K562 (cell line): ENCODE data around the gene STIL. TPM values are rescaled to one million over a fixed set of nuclear protein-coding genes. Genes with fewer than 3 reads are reported as not detected.

Source experiments
- ATAC-seq: fragments of 200-7000 bp; cut with Tn5 transposase; 3 replicates; pipeline ENCODE4 v1.9.1; 2020; ENCODE audit warnings: moderate library complexity
- BruUV-seq: library from RNA; stranded (reverse); fragments of 400-500 nt; replicated peaks from 2 replicates; lab custom pipeline; 2021; lab: Mats Ljungman, UMichigan
- CTCF ChIA-PET: fragments of 300-600 bp; formaldehyde crosslinking; extraction: SDS; loops from one replicate; lab custom pipeline; 2021; ENCODE audit warnings: low intra/inter-chr PET ratio; lab: Yijun Ruan, JAX
- POLR2A ChIA-PET: fragments of 300-600, 350-650 bp; sonication (Branson Sonifier 250); formaldehyde crosslinking; extraction: SDS; loops from one replicate; lab custom pipeline; 2021; ENCODE audit warnings: antibody characterized with exemption, inconsistent platforms; lab: Yijun Ruan, JAX
- DNase-seq, 4 experiments: peaks; one replicate each; pipeline versions ENCODE4 v3.0.0 to v3.0.0-alpha.2; 2011 to 2018; ENCODE audit warnings: low spot score in 3 of 4, mixed read lengths in 3 of 4; ENCODE audit errors: extremely low read depth in 1 of 4
- FAIRE-seq: peaks from 2 replicates; lab custom pipeline; 2011; peaks lifted over from hg19 to GRCh38; lab: Jason Lieb, UNC
- H2AFZ ChIP-seq: 2 replicates; pipeline ENCODE4 v1.6.0; 2011; ENCODE audit warnings: low read depth, low read length, control low read depth, inconsistent platforms
- H3K27ac ChIP-seq: fragments of 200-600 bp; 3 replicates; pipeline ENCODE4 v1.8.0; 2011; ENCODE audit warnings: low read depth, mild to moderate bottlenecking, control low read depth, inconsistent platforms, low read length, moderate library complexity, mixed read lengths; ENCODE audit errors: extremely low read depth
- H3K27me3 ChIP-seq, 2 experiments: fragments of 300-600 bp in 1 of 2; 2 replicates in 1 of 2; 3 replicates in 1 of 2; pipeline versions ENCODE4 v1.6.0 to v1.8.0; 2011; ENCODE audit warnings: inconsistent platforms in 2 of 2, low read length in 2 of 2, mild to moderate bottlenecking in 1 of 2, mixed read lengths in 1 of 2, moderate library complexity in 1 of 2; ENCODE audit not compliant: control insufficient read depth in 2 of 2, insufficient read depth in 2 of 2
- H3K36me3 ChIP-seq: fragments of 300-600 bp; 3 replicates; pipeline ENCODE4 v1.8.0; 2011; ENCODE audit warnings: mild to moderate bottlenecking, low read length, inconsistent platforms; ENCODE audit not compliant: control insufficient read depth, insufficient read depth
- H3K4me1 ChIP-seq, 2 experiments: fragments of 200-600 bp in 1 of 2; replicated peaks in 1 of 2; 2 replicates in 1 of 2; 3 replicates in 1 of 2; pipeline versions ENCODE4 v1.5.1 to v1.8.0; 2011; ENCODE audit warnings: inconsistent platforms in 2 of 2, low read length in 2 of 2, mild to moderate bottlenecking in 1 of 2, mixed read lengths in 1 of 2, moderate library complexity in 1 of 2; ENCODE audit not compliant: control insufficient read depth in 2 of 2, insufficient read depth in 2 of 2
- H3K4me2 ChIP-seq: 2 replicates; pipeline ENCODE4 v1.6.1; 2011; ENCODE audit warnings: low read length, control low read depth, inconsistent platforms, mixed read lengths; ENCODE audit not compliant: insufficient read depth
- H3K4me3 ChIP-seq: fragments of 200-600 bp; sonication (generic), shearing (Covaris generic); 2 replicates; pipeline ENCODE4 v1.5.1; 2016; ENCODE audit warnings: control low read depth, inconsistent platforms
- H3K79me2 ChIP-seq: fragments of 200-600 bp; 3 replicates; pipeline ENCODE4 v1.8.0; 2011; ENCODE audit warnings: low read length, inconsistent platforms; ENCODE audit not compliant: control insufficient read depth, insufficient read depth
- H3K9ac ChIP-seq, 2 experiments: 2 replicates each; pipeline versions ENCODE4 v1.6.0 to v1.6.1; 2011; ENCODE audit warnings: low read depth in 2 of 2, low read length in 2 of 2, control low read depth in 1 of 2, inconsistent platforms in 1 of 2, mild to moderate bottlenecking in 1 of 2, mixed read lengths in 1 of 2; ENCODE audit not compliant: insufficient read depth in 1 of 2
- H3K9me1 ChIP-seq: one replicate; pipeline ENCODE4 v1.6.0; 2011; ENCODE audit warnings: inconsistent platforms, mild to moderate bottlenecking, low read length, moderate library complexity; ENCODE audit not compliant: control insufficient read depth, insufficient read depth
- H3K9me3 ChIP-seq: replicated peaks from 2 replicates; pipeline ENCODE4 v1.5.1; 2011; ENCODE audit warnings: low read depth, low read length, inconsistent platforms; ENCODE audit not compliant: control insufficient read depth, insufficient read depth
- H4K20me1 ChIP-seq: replicated peaks from 2 replicates; pipeline ENCODE4 v1.6.1; 2011; ENCODE audit warnings: low read length, inconsistent platforms, mixed read lengths; ENCODE audit not compliant: control insufficient read depth, insufficient read depth
- CEBPB ChIP-seq: fragments of 450-650 bp; IDR thresholded peaks from 2 replicates; pipeline ENCODE4 v1.6.1; 2016; ENCODE audit warnings: missing genetic modification characterization, missing compliant biosample characterization
- FOXA3 ChIP-seq, 2 experiments: fragments of 450-650 bp in 1 of 2; sonication (generic) in 1 of 2; formaldehyde crosslinking; IDR thresholded peaks in 1 of 2; conservative IDR thresholded peaks in 1 of 2; 2 replicates each; pipeline versions ENCODE4 v1.4.0 to v1.8.0; 2020 to 2022; ENCODE audit warnings: mild to moderate bottlenecking in 2 of 2, missing genetic modification reagents in 1 of 2
- LEF1 ChIP-seq: fragments of 450-650 bp; IDR thresholded peaks from 2 replicates; pipeline ENCODE4 v1.6.1; 2016; ENCODE audit warnings: mild to moderate bottlenecking
- MAZ ChIP-seq, 2 experiments: fragments of 450-650 bp in 1 of 2; sonication (generic) in 1 of 2; formaldehyde crosslinking; IDR thresholded peaks in 1 of 2; conservative IDR thresholded peaks in 1 of 2; 2 replicates each; pipeline versions ENCODE4 v1.4.0 to v1.5.0; 2020; ENCODE audit warnings: mild to moderate bottlenecking in 1 of 2, missing genetic modification reagents in 1 of 2
- NFIX ChIP-seq: fragments of 250-450 bp; sonication (Bioruptor Pico); IDR thresholded peaks from 2 replicates; pipeline ENCODE4 v1.4.0; 2020; ENCODE audit warnings: low read depth, mild to moderate bottlenecking, moderate library complexity
- NR2C1 ChIP-seq, 2 experiments: fragments of 450-650 bp; IDR thresholded peaks; 2 replicates each; pipeline ENCODE4 v1.6.1; 2017; ENCODE audit warnings: mild to moderate bottlenecking in 2 of 2, antibody characterized with exemption in 1 of 2, inconsistent platforms in 1 of 2, missing compliant biosample characterization in 1 of 2, missing genetic modification characterization in 1 of 2
- POLR2B ChIP-seq: fragments of 450-650 bp; IDR thresholded peaks from 2 replicates; pipeline ENCODE4 v1.6.1; 2018; ENCODE audit warnings: low read depth; ENCODE audit not compliant: partially characterized antibody
- SMC3 ChIP-seq: conservative IDR thresholded peaks from 2 replicates; pipeline ENCODE4 v1.6.1; 2011; ENCODE audit warnings: low read depth, low read length, improper control_type of control experiment; ENCODE audit not compliant: insufficient read depth
- ZNF41 ChIP-seq: fragments of 250-450 bp; sonication (Bioruptor Pico); conservative IDR thresholded peaks from 2 replicates; pipeline ENCODE4 v1.4.0; 2020; ENCODE audit warnings: mild to moderate bottlenecking
- ZNF717 ChIP-seq: fragments of 250-450 bp; sonication (Bioruptor Pico); IDR thresholded peaks from 2 replicates; pipeline ENCODE4 v1.5.0; 2021
- WGBS: fragments of 100-300 bp; shearing (Covaris generic); methylation state at CpG from one replicate; pipeline ENCODE4 v1.1.6; 2016; ENCODE audit warnings: low coverage, mixed read lengths; ENCODE audit not compliant: insufficient coverage; ENCODE audit errors: missing lambda C conversion rate; 5-methylcytosine and 5-hydroxymethylcytosine counted together
- in situ Hi-C: fragments of 300-500 bp; cut with MboI; formaldehyde crosslinking; loops from 4 replicates; pipeline ENCODE4 v1.15.0; 2018; ENCODE audit warnings: inconsistent platforms, mixed read lengths
- intact Hi-C: fragments of 100-400 bp; cut with micrococcal nuclease; formaldehyde crosslinking; loops from 2 replicates; pipeline ENCODE4 v1.14.2; 2022
- polyA plus RNA-seq, 8 experiments: library from polyadenylated mRNA; depleted of rRNA in 4 of 8; stranded (reverse) in 5 of 8; unstranded in 3 of 8; fragments of >200 nt; fragmentation: Nextera tagmentation in 2 of 8; fragmentation: Illumina TruSeq in 1 of 8; extraction: Ambion mirVana in 2 of 8; extraction: Trizol in 1 of 8; gene quantifications; 2 replicates each; pipeline versions ENCODE4 v1.2.1 to v1.2.3, GENCODE V29; 2011 to 2014; ENCODE audit warnings: inconsistent platforms in 1 of 8, missing spikeins in 1 of 8
- total RNA-seq, 7 experiments: library from RNA; depleted of rRNA in 6 of 7; stranded (reverse); fragments of >200 nt in 6 of 7; fragmentation: Illumina TruSeq in 2 of 7; extraction: Trizol in 2 of 7; gene quantifications; 2 replicates each; pipeline versions ENCODE4 v1.2.1 to v1.2.3, GENCODE V29; 2011 to 2021; ENCODE audit warnings: low replicate concordance in 1 of 7
- TF ChIP-seq, protein P1 (sequence below), 2 experiments: fragments of 450-650 bp; IDR thresholded peaks; 2 replicates each; pipeline ENCODE4 v1.6.1; 2016
- TF ChIP-seq, protein P2 (sequence below): fragments of 450-650 bp; IDR thresholded peaks from 2 replicates; pipeline ENCODE4 v1.6.1; 2017; ENCODE audit warnings: antibody characterized with exemption, mild to moderate bottlenecking

STIL gene
- total and polyA plus RNA-seq, 9 of the 15 experiments (the other 6 are each of a cell fraction or from before 2014, with no cell fraction given) = 10.5 to 77.4 (median 39.6) TPM

DNA sequence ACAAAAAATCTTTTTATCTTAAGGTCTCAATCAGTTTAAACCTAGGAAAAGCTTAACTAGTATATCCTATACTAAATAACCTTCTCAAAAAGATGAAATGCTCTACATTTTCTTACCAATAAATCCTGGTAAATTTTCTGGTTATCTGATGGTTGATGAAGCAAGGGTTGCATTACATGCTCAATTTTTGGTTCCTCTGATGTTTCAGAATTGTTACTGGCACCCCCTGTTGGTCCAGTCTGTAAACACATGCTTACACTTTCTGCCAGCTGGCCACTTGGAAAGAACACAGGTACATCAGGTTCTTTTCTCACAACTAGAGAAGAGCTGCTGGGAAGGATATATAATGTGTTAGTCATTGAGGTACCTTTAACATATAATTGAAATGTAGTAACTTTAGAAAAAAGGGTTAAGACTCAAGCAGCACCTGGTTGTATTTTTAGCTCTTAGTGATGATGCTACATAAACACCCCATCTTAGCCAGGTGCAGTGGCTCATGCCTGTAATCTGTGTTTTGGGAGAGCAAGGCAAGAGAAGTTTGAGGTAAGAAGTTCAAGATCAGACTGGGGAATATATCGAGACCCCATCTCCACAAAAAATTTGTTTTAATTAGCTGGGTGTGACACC, 51.0 kb downstream of the STIL start:
- no peak overlapping the region for H3K27ac ChIP-seq
- H3K27me3 ChIP-seq = no peaks in the 10 kb centered on the region
- H4K20me1 ChIP-seq = no peaks in the 10 kb centered on the region
- ATAC-seq (peak; percentile 91), FAIRE-seq (peak; percentile 88), DNase-seq (peak; percentile 68 to 82 (median 74))
- H3K4me2 ChIP-seq = no peak overlapping the region
- 36% methylated on average over 1 of the region's 1 CpG for WGBS
- H3K79me2 ChIP-seq = peaks cover 5% of the 10 kb centered on the region; the same call in 1 of the 3 replicates
- CTCF ChIA-PET = interaction anchor here (1.4 to 3.9 kb wide), 3 partner anchors 70 to 88 kb away, joined by 3 to 44 read pairs (median 28); no protein-coding TSS in a partner anchor
- POLR2A ChIA-PET = interaction anchor here (0.6 to 5.0 kb wide), 20 partner anchors 10 to 83 kb away, joined by 3 to 44 read pairs (median 4); partner anchors contain the start of genes CMPK1 and STIL
- intact Hi-C loops (loop anchor here (1.0 to 5.0 kb wide), 3 partner anchors 36 to 84 kb away; no protein-coding TSS in a partner anchor), in situ Hi-C loops (loop anchor here (5.0 kb wide), 1 partner anchor 71 kb away; the partner anchor contains the start of gene PDZK1IP1)
- H3K9me3 ChIP-seq = no peaks in the 10 kb centered on the region
- H3K9me1 ChIP-seq = no peaks in the 10 kb centered on the region
- no TSS peak for BruUV-seq
- H3K9ac ChIP-seq = no peak overlapping the region
- H3K4me3 ChIP-seq = no peak overlapping the region
- no peak overlapping the region for H2AFZ ChIP-seq
- peaks cover 85% of the 10 kb centered on the region for H3K36me3 ChIP-seq
- no peaks in the 10 kb centered on the region for H3K4me1 ChIP-seq
- TF ChIP-seq FOXA3 (CRISPR knock-in tag; conservative IDR thresholded peaks at IDR 0.05 in 1 of 2, IDR thresholded peaks at IDR 0.05 in 1 of 2) (peak in 1 of 2 experiments; percentile 46; a peak in 1 of 4 replicates), MAZ (CRISPR knock-in tag; conservative IDR thresholded peaks at IDR 0.05 in 1 of 2, IDR thresholded peaks at IDR 0.05 in 1 of 2) (peak in 1 of 2 experiments; percentile 34; a peak in 1 of 4 replicates), SMC3 (peak; percentile 88), ZNF717 (no peak), CEBPB (tag) (peak; percentile 92), POLR2B (no peak), LEF1 (peak; percentile 16; the same call in 1 of the 2 replicates), ZNF41 (CRISPR knock-in tag) (no peak; the same call in 1 of the 2 replicates), NR2C1 (IDR thresholded peaks at IDR 0.05) (no peak), NR2C1 (tag; IDR thresholded peaks at IDR 0.05) (no peak), NFIX (CRISPR knock-in tag) (no peak)
- TF ChIP-seq, protein P1, sequence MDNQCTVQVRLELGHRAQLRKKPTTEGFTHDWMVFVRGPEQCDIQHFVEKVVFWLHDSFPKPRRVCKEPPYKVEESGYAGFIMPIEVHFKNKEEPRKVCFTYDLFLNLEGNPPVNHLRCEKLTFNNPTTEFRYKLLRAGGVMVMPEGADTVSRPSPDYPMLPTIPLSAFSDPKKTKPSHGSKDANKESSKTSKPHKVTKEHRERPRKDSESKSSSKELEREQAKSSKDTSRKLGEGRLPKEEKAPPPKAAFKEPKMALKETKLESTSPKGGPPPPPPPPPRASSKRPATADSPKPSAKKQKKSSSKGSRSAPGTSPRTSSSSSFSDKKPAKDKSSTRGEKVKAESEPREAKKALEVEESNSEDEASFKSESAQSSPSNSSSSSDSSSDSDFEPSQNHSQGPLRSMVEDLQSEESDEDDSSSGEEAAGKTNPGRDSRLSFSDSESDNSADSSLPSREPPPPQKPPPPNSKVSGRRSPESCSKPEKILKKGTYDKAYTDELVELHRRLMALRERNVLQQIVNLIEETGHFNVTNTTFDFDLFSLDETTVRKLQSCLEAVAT (IDR thresholded peaks at IDR 0.05) = no peak
- TF ChIP-seq, protein P2, sequence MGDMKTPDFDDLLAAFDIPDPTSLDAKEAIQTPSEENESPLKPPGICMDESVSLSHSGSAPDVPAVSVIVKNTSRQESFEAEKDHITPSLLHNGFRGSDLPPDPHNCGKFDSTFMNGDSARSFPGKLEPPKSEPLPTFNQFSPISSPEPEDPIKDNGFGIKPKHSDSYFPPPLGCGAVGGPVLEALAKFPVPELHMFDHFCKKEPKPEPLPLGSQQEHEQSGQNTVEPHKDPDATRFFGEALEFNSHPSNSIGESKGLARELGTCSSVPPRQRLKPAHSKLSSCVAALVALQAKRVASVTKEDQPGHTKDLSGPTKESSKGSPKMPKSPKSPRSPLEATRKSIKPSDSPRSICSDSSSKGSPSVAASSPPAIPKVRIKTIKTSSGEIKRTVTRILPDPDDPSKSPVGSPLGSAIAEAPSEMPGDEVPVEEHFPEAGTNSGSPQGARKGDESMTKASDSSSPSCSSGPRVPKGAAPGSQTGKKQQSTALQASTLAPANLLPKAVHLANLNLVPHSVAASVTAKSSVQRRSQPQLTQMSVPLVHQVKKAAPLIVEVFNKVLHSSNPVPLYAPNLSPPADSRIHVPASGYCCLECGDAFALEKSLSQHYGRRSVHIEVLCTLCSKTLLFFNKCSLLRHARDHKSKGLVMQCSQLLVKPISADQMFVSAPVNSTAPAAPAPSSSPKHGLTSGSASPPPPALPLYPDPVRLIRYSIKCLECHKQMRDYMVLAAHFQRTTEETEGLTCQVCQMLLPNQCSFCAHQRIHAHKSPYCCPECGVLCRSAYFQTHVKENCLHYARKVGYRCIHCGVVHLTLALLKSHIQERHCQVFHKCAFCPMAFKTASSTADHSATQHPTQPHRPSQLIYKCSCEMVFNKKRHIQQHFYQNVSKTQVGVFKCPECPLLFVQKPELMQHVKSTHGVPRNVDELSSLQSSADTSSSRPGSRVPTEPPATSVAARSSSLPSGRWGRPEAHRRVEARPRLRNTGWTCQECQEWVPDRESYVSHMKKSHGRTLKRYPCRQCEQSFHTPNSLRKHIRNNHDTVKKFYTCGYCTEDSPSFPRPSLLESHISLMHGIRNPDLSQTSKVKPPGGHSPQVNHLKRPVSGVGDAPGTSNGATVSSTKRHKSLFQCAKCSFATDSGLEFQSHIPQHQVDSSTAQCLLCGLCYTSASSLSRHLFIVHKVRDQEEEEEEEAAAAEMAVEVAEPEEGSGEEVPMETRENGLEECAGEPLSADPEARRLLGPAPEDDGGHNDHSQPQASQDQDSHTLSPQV = peak; percentile 68; the same call in 1 of the 2 replicates
